WERI-Rb-1 (cell line): ENCODE data around the gene CREG2.

Experiments
- DNase-seq: peaks from one replicate; pipeline ENCODE4 v3.0.0-alpha.2; 2020
- H3K27ac ChIP-seq: fragments of 250-450 bp; sonication (Bioruptor Pico); 2 replicates; pipeline ENCODE4 v1.5.1; 2020; ENCODE audit warnings: mild to moderate bottlenecking, moderate library complexity
- H3K27me3 ChIP-seq: fragments of 250-450 bp; sonication (Bioruptor Pico); 2 replicates; pipeline ENCODE4 v1.5.1; 2021; ENCODE audit warnings: mild to moderate bottlenecking, low read depth, moderate library complexity; ENCODE audit not compliant: insufficient read depth, severe bottlenecking
- H3K36me3 ChIP-seq: fragments of 250-450 bp; sonication (Bioruptor Pico); 2 replicates; pipeline ENCODE4 v1.5.1; 2020; ENCODE audit warnings: mild to moderate bottlenecking, moderate library complexity
- H3K4me3 ChIP-seq: 2 replicates; pipeline ENCODE4 v1.5.1; 2011; ENCODE audit warnings: low read depth, mild to moderate bottlenecking, control low read depth, low read length
- H3K9me3 ChIP-seq: fragments of 250-450 bp; sonication (Bioruptor Pico); 2 replicates; pipeline ENCODE4 v1.5.1; 2021; ENCODE audit warnings: mild to moderate bottlenecking, moderate library complexity; ENCODE audit not compliant: severe bottlenecking
- TF ChIP-seq, protein P1 (sequence below): IDR thresholded peaks from 2 replicates; pipeline ENCODE4 v1.5.1; 2011; ENCODE audit warnings: low read depth, mild to moderate bottlenecking, control low read depth, inconsistent platforms, low read length

Gene CREG2

GRCh38 chr2:101339266-101339880, 47.9 kb downstream of the CREG2 start:
- Histone ChIP-seq H3K27ac (no peak overlapping the region), H3K36me3 (no peaks in the 10 kb centered on the region), H3K9me3 (no peaks in the 10 kb centered on the region), H3K4me3 (no peak overlapping the region), H3K27me3 (no peaks in the 10 kb centered on the region)
- TF ChIP-seq, protein P1, sequence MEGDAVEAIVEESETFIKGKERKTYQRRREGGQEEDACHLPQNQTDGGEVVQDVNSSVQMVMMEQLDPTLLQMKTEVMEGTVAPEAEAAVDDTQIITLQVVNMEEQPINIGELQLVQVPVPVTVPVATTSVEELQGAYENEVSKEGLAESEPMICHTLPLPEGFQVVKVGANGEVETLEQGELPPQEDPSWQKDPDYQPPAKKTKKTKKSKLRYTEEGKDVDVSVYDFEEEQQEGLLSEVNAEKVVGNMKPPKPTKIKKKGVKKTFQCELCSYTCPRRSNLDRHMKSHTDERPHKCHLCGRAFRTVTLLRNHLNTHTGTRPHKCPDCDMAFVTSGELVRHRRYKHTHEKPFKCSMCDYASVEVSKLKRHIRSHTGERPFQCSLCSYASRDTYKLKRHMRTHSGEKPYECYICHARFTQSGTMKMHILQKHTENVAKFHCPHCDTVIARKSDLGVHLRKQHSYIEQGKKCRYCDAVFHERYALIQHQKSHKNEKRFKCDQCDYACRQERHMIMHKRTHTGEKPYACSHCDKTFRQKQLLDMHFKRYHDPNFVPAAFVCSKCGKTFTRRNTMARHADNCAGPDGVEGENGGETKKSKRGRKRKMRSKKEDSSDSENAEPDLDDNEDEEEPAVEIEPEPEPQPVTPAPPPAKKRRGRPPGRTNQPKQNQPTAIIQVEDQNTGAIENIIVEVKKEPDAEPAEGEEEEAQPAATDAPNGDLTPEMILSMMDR: no peak
- no peak for DNase-seq

- H3K27ac ChIP-seq: no peak overlapping the region
- H3K27me3 ChIP-seq: no peaks in the 10 kb centered on the region
- H3K36me3 ChIP-seq: no peaks in the 10 kb centered on the region
- no peak for DNase-seq
- no peaks in the 10 kb centered on the region for H3K9me3 ChIP-seq
- no peak overlapping the region for H3K4me3 ChIP-seq
- TF ChIP-seq, protein P1: no peak
Observed at GRCh38 chr2:101337877-101338276, 49.4 kb downstream of the CREG2 start.

DNA sequence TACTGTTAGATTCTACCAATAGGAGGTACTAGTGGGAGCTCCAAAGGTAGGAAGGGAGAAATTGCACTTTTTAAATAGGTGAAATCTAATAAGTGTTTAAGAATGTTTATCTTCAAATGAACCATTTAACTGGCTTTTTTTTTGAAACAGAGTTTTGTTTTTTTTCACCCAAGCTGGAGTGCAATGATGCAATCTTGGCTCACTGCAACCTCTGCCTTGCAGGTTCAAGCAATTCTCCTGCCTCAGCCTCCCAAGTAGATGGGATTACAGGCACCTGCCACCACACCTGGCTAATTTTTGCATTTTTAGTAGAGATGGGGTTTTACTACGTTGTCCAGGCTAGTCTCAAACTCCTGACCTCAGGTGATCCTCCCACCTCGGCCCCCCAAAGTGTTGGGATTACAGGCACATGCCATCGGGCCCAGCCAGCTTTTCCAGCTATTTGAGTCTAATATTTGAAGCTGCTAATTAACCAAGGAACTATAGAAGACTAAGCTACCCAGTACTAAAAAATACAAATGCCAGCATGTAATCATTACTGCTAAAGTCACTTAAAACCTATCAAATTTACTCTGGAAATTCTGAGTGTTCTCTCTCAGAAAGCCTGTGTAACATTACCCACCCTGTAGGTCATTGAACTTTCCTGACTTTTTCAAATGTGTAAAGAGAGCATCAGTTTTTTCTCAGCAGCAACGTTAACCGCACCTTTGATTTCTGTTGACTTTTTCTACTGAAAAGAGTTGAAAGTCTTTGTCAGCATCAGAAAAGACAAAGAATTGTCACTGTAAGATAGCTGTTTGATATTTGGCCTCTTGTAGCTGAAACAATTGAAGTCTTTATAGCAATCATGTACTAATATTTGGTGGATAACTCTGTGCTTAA, 54.2 kb downstream of the CREG2 start:
- no peak overlapping the region for H3K27ac ChIP-seq
- H3K36me3 ChIP-seq: no peaks in the 10 kb centered on the region
- H3K27me3 ChIP-seq: no peaks in the 10 kb centered on the region
- no peaks in the 10 kb centered on the region for H3K9me3 ChIP-seq
- H3K4me3 ChIP-seq: no peak overlapping the region
- TF ChIP-seq, protein P1: no peak
- DNase-seq: no peak

GRCh38 chr2:101331202-101331601, 56.1 kb downstream of the CREG2 start:
- DNase-seq: no peak
- TF ChIP-seq, protein P1: no peak
- no peaks in the 10 kb centered on the region for H3K36me3 ChIP-seq
- H3K4me3 ChIP-seq: no peak overlapping the region
- H3K27me3 ChIP-seq: no peaks in the 10 kb centered on the region
- H3K27ac ChIP-seq: no peak overlapping the region
- no peaks in the 10 kb centered on the region for H3K9me3 ChIP-seq

DNA sequence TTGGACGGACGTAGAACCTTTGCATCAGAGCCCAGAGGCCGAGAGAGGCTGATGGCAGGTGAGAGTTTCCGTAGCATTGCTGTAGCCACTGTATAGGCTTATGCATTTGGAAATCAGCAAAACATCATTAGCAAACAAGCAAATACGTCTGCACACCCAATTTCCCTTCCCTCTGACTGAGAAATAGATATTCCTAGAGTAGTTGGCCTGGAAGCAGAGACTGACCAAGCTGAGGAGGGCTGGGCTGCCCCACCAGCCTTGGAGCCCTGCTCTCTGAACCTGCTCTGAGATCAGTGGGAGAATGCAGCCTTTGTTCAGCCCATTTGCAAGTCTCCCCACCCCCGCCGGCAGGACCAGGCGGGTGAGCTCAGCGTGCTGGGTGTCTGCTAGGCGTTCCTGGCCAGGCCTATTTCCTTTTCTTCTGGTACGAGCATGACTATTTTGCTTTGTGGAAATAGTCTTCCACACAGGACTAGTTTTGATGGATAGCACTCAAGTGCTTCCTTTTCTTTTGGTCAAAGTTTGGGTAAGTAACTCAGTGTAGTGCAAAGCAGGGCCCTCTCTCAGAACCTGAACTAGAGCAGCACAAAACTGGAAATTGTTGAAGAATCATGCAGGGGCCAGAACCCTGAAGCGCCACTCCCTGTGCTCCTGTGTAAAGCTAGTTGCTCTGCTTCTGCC, 56.9 kb downstream of the CREG2 start:
- DNase-seq: no peak
- Histone ChIP-seq H3K4me3 (no peak overlapping the region), H3K27me3 (no peaks in the 10 kb centered on the region), H3K9me3 (no peaks in the 10 kb centered on the region), H3K36me3 (no peaks in the 10 kb centered on the region), H3K27ac (no peak overlapping the region)
- TF ChIP-seq, protein P1: no peak
